ENCODE results near the gene ALPL. TPM values are rescaled to one million over a fixed set of nuclear protein-coding genes. Genes with fewer than 3 reads are reported as not detected.

The ALPL gene
- total and polyA plus RNA-seq, 7 donors = 0.36 to 7.8 (median 2.3) TPM

DNA sequence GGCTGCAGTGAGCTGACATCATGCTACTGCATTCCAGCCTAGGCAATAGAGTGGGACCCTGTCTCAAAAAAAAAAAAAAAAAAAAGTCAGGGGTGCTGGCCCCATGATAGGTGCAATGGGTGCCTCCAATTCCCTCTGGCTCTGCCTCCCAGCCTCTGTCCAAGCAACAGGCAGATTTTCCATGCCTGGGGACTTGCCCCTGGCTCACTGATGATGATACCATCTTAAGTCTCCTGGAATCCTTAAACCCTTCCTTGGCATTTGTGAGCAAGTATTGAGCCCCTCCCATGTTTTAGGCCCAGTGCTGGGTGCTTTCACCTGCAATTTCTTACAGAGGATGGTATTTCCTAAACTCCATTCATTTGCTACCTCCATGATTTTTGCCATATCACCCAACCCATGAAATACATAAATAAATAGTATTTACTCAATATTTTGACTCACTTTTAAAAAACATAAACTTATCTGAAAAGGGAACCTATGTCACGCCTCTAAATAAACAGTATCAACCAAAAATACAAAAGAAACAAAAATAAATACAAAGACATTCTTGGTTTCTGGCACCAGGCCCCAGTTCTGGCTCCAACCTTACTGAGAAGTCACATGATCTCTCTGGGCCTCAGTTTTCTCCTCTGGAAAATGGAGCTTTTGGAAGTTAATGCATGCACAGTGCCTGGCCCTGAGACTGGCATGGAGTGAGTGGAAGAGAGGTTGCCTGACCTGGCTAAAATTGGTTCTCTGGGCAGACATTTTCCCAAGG lies 1.5 kb upstream of the ALPL start:
- H3K4me1 ChIP-seq = peaks cover 0 to 33% (median 27%) of the 10 kb centered on the region in 4 donors
- 81 to 93% methylated on average over 1 of the region's 1 CpG for WGBS, 2 donors
- no peaks in the 10 kb centered on the region for H3K9me3 ChIP-seq
- no peak for DNase-seq
- peaks cover 11 to 57% (median 35%) of the 10 kb centered on the region in 3 donors for H3K27me3 ChIP-seq
- H3K4me3 ChIP-seq = no peak overlapping the region
- TF ChIP-seq, protein P1, sequence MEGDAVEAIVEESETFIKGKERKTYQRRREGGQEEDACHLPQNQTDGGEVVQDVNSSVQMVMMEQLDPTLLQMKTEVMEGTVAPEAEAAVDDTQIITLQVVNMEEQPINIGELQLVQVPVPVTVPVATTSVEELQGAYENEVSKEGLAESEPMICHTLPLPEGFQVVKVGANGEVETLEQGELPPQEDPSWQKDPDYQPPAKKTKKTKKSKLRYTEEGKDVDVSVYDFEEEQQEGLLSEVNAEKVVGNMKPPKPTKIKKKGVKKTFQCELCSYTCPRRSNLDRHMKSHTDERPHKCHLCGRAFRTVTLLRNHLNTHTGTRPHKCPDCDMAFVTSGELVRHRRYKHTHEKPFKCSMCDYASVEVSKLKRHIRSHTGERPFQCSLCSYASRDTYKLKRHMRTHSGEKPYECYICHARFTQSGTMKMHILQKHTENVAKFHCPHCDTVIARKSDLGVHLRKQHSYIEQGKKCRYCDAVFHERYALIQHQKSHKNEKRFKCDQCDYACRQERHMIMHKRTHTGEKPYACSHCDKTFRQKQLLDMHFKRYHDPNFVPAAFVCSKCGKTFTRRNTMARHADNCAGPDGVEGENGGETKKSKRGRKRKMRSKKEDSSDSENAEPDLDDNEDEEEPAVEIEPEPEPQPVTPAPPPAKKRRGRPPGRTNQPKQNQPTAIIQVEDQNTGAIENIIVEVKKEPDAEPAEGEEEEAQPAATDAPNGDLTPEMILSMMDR (IDR thresholded peaks at IDR 0.05) = no peak
- TF ChIP-seq POLR2A (IDR thresholded peaks at IDR 0.05) (no peak), EP300 (IDR thresholded peaks at IDR 0.05) (no peak), POLR2AphosphoS5 (IDR thresholded peaks at IDR 0.05) (no peak)
- H3K27ac ChIP-seq = no peak overlapping the region
- intact Hi-C loops (cut with DNase I) = loop anchor here (2.0 kb wide), 2 partner anchors 67 to 151 kb away; no protein-coding TSS in a partner anchor
- H3K36me3 ChIP-seq = no peaks in the 10 kb centered on the region

DNA sequence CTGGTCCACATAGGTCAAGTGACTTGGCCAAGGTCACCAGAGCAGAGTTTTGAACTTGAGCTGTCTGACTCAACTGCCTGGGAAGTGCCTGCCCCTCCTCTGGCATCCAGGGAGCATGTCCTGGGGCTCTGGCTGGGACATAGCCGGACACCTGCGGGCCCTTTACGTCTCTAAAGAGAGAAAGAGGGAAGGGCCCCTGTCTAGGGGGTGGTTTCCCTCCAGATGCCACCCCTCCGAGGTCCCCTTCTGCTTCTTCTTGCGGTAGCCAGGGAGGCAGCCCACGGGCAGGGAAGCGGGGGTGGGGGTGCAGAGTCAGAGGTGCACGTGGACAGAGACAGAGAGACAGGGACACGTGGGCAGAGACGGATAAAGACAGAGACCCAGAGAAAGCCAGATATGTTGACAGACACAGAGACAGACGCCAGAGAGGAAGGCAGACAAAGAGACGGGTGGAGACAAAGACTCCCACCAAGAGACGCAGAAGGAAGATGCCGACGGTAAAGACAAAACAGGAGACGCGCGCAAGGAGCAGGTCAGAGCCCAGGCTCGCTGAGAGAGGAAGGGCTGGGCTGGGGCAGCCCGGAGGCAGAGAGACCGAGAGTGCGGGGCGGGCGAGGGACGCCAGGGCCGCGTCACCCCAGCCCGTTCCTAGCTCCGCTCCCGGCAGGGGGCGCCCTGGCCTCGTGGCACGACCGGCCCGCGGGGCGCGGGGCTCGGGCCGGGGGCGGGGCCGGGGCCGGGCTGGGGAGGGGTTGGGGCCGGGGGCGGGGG lies 458 bp upstream of the ALPL start:
- H3K9me3 ChIP-seq = no peaks in the 10 kb centered on the region
- intact Hi-C loops (cut with DNase I) = loop anchor here (2.0 kb wide), 2 partner anchors 66 to 150 kb away; no protein-coding TSS in a partner anchor
- TF ChIP-seq EP300 (IDR thresholded peaks at IDR 0.05) (no peak), POLR2AphosphoS5 (IDR thresholded peaks at IDR 0.05) (no peak), POLR2A (IDR thresholded peaks at IDR 0.05) (no peak)
- TF ChIP-seq, protein P1 (IDR thresholded peaks at IDR 0.05) = peak in 2 of 4 experiments; percentile 42 to 43
- peaks cover 0 to 33% (median 27%) of the 10 kb centered on the region in 4 donors for H3K4me1 ChIP-seq
- WGBS, 2 donors = 7 to 9% methylated on average over 45 of the region's 45 CpGs
- no peak overlapping the region for H3K27ac ChIP-seq
- H3K4me3 ChIP-seq = peak overlapping the region in 3 of 4 donors; percentile 7 to 36 (median 33)
- peaks cover 11 to 57% (median 35%) of the 10 kb centered on the region in 3 donors for H3K27me3 ChIP-seq
- no peak for DNase-seq
- H3K36me3 ChIP-seq = no peaks in the 10 kb centered on the region

DNA sequence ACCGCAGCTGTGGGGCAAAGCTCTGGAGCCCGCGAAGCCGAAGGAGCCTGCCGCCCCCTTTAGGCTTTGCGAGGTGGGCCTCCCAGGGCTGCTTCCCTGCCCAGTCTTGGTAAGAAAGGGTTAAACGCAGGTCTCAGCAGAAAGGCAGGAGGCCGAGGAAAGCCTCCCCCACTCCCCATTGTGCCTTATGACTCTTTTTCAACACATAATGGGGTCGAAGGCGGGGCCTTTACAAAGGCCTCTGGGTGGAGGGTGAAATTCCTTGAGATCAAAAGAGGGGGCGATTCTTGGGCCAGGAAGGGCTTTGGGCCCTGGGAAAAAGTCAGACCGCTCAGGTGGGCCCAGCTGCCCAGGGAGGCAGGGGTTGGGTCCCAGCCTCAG lies 880 bp downstream of the ALPL start:
- Histone ChIP-seq H3K9me3 (no peaks in the 10 kb centered on the region), H3K4me3 (no peak overlapping the region), H3K27me3 (peaks cover 11 to 51% (median 35%) of the 10 kb centered on the region in 3 donors), H3K4me1 (peaks cover 0 to 33% (median 27%) of the 10 kb centered on the region in 4 donors), H3K36me3 (no peaks in the 10 kb centered on the region), H3K27ac (no peak overlapping the region)
- TF ChIP-seq POLR2AphosphoS5 (IDR thresholded peaks at IDR 0.05) = no peak
- TF ChIP-seq, protein P1 (IDR thresholded peaks at IDR 0.05) = no peak
- no peak for TF ChIP-seq EP300 (IDR thresholded peaks at IDR 0.05)
- no peak for TF ChIP-seq POLR2A (IDR thresholded peaks at IDR 0.05)
- intact Hi-C loops (cut with DNase I) = no loop called here
- 47 to 73% methylated on average over 12 of the region's 12 CpGs for WGBS, 2 donors
- no peak for DNase-seq

DNA sequence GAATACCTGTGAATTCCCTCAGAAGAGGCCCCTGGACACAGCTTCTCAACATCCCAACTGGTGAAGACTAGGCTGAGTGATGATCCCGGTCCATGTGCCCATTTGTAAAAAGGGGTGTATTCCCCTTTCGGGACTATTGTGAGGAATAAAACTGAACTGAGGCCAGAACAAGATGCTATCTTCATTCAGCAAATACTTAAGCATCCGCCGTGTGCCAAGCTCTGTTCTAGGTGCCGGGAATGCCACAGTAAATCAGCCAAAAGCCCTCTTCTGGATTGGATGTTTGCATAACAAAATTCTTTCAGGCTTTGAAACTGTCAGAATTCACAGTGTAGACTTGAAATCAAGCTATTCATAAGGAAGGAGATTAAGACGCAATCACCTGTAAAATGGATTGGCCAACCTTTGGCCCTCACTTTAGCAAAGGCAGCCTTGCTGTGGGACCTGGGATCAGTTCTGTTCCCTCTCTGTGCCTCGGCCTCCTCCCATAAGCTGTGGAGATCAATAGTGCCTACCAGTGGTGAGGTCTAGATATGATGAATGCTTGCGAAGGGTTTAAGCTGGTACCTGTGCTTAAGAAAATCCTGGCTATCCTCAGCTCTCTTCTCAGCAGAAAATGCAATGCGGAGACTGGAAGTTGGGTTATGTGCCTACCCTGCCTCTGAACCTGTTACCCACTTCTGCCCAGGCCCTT lies 1.8 kb downstream of the ALPL start:
- intact Hi-C loops (cut with DNase I) = no loop called here
- Histone ChIP-seq H3K36me3 (no peaks in the 10 kb centered on the region), H3K27ac (peak overlapping the region in 2 of 4 donors; percentile 47 to 65), H3K9me3 (no peaks in the 10 kb centered on the region), H3K27me3 (peaks cover 11 to 43% (median 35%) of the 10 kb centered on the region in 3 donors), H3K4me1 (peaks cover 0 to 33% (median 27%) of the 10 kb centered on the region in 4 donors), H3K4me3 (no peak overlapping the region)
- TF ChIP-seq EP300 (IDR thresholded peaks at IDR 0.05) (no peak), POLR2AphosphoS5 (IDR thresholded peaks at IDR 0.05) (no peak)
- TF ChIP-seq, protein P1 (IDR thresholded peaks at IDR 0.05) = no peak
- WGBS, 2 donors = 83 to 86% methylated on average over 9 of the region's 9 CpGs
- no peak for DNase-seq
